NB4 (cell line): ENCODE results near the gene EML4.
"Not testable (repeated sequence)": the region's sequence is repeated elsewhere in the genome, so short reads cannot be mapped to it uniquely, and the experiment has no call there.

Experiments
- DNase-seq: peaks from one replicate; pipeline ENCODE4 v3.0.0; 2010; ENCODE audit warnings: low read depth
- H3K4me3 ChIP-seq: one replicate; pipeline ENCODE4 v1.5.1; 2011; ENCODE audit warnings: mild to moderate bottlenecking, low read depth, low read length, moderate library complexity
- MYC ChIP-seq: IDR thresholded peaks from 2 replicates; pipeline ENCODE4 v1.6.1; 2011; ENCODE audit warnings: low read depth, low read length
- POLR2A ChIP-seq: IDR thresholded peaks from 2 replicates; pipeline ENCODE4 v1.6.1; 2011; ENCODE audit warnings: mild to moderate bottlenecking; ENCODE audit not compliant: insufficient read length; ENCODE audit errors: extremely low read depth
- TF ChIP-seq, protein P1 (sequence below): IDR thresholded peaks from one replicate; pipeline ENCODE4 v1.5.1; 2012; ENCODE audit warnings: low read depth, low read length
- TF ChIP-seq, protein P2 (sequence below): IDR thresholded peaks from 2 replicates; pipeline ENCODE4 v1.6.1; 2011; ENCODE audit warnings: low read depth, low read length

Gene EML4, protein sequence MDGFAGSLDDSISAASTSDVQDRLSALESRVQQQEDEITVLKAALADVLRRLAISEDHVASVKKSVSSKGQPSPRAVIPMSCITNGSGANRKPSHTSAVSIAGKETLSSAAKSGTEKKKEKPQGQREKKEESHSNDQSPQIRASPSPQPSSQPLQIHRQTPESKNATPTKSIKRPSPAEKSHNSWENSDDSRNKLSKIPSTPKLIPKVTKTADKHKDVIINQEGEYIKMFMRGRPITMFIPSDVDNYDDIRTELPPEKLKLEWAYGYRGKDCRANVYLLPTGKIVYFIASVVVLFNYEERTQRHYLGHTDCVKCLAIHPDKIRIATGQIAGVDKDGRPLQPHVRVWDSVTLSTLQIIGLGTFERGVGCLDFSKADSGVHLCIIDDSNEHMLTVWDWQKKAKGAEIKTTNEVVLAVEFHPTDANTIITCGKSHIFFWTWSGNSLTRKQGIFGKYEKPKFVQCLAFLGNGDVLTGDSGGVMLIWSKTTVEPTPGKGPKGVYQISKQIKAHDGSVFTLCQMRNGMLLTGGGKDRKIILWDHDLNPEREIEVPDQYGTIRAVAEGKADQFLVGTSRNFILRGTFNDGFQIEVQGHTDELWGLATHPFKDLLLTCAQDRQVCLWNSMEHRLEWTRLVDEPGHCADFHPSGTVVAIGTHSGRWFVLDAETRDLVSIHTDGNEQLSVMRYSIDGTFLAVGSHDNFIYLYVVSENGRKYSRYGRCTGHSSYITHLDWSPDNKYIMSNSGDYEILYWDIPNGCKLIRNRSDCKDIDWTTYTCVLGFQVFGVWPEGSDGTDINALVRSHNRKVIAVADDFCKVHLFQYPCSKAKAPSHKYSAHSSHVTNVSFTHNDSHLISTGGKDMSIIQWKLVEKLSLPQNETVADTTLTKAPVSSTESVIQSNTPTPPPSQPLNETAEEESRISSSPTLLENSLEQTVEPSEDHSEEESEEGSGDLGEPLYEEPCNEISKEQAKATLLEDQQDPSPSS

DNA sequence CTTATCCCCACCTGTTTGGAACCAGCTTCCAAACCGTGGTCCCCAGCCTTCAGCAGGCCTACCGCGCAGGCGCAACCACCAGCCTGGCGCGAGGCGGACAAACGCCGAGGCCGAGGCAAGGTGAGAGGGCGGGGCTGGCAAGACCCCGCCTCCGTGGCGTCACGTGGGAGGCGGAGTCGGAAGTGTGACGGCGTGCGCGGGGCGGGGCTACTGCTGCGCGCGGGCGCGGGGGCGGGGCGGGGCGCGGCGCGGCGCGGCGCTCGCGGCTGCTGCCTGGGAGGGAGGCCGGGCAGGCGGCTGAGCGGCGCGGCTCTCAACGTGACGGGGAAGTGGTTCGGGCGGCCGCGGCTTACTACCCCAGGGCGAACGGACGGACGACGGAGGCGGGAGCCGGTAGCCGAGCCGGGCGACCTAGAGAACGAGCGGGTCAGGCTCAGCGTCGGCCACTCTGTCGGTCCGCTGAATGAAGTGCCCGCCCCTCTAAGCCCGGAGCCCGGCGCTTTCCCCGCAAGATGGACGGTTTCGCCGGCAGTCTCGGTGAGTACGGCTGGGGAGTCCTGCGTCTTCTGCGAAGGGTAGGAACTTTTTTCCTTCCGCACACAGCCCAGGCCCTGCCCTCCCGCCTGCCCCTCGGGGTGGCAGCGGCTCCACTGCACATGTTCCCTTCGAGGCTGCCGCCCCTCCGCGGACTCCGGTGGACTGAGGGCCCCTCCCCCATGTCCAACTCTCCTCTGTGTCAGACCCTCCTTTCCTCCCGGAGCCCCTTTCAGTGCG, at the start of gene EML4:
Gene EML4 (plus strand): TSS at position 254 of the 774 bp plus-strand sequence. CDS start 259 bp downstream, at position 513.
- peak; percentile 87 for DNase-seq
- peak within 1 kb of the TSS; percentile 78 for H3K4me3 ChIP-seq
- TF ChIP-seq, protein P1, sequence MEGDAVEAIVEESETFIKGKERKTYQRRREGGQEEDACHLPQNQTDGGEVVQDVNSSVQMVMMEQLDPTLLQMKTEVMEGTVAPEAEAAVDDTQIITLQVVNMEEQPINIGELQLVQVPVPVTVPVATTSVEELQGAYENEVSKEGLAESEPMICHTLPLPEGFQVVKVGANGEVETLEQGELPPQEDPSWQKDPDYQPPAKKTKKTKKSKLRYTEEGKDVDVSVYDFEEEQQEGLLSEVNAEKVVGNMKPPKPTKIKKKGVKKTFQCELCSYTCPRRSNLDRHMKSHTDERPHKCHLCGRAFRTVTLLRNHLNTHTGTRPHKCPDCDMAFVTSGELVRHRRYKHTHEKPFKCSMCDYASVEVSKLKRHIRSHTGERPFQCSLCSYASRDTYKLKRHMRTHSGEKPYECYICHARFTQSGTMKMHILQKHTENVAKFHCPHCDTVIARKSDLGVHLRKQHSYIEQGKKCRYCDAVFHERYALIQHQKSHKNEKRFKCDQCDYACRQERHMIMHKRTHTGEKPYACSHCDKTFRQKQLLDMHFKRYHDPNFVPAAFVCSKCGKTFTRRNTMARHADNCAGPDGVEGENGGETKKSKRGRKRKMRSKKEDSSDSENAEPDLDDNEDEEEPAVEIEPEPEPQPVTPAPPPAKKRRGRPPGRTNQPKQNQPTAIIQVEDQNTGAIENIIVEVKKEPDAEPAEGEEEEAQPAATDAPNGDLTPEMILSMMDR = no peak
- TF ChIP-seq, protein P2, sequence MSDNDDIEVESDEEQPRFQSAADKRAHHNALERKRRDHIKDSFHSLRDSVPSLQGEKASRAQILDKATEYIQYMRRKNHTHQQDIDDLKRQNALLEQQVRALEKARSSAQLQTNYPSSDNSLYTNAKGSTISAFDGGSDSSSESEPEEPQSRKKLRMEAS = peak; percentile 90
- TF ChIP-seq POLR2A (peak; percentile 72), MYC (peak; percentile 48)

DNA sequence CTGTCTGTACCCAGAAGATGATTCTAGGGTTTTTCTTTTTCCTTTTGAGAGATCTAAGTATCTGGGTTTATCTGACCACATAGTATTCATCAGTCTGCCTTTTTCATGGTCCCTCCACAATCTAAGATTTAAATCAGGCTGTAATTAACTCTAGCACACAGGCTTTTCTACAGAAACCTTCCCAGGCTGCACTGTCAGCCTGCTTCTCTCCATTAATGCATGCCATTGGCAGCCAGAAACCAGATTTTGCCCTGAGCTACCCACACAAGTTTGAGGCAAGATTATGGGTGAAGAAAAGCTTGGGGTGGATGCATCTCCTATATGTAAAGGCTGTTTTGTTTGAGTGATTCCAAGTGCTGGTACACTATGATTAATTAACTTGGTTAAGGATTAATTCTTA, 45.7 kb upstream of the EML4 start:
- no peak for DNase-seq
- TF ChIP-seq, protein P1 = no peak
- TF ChIP-seq MYC = no peak
- no peak for TF ChIP-seq POLR2A
- TF ChIP-seq, protein P2 = no peak
- no peak overlapping the region for H3K4me3 ChIP-seq

DNA sequence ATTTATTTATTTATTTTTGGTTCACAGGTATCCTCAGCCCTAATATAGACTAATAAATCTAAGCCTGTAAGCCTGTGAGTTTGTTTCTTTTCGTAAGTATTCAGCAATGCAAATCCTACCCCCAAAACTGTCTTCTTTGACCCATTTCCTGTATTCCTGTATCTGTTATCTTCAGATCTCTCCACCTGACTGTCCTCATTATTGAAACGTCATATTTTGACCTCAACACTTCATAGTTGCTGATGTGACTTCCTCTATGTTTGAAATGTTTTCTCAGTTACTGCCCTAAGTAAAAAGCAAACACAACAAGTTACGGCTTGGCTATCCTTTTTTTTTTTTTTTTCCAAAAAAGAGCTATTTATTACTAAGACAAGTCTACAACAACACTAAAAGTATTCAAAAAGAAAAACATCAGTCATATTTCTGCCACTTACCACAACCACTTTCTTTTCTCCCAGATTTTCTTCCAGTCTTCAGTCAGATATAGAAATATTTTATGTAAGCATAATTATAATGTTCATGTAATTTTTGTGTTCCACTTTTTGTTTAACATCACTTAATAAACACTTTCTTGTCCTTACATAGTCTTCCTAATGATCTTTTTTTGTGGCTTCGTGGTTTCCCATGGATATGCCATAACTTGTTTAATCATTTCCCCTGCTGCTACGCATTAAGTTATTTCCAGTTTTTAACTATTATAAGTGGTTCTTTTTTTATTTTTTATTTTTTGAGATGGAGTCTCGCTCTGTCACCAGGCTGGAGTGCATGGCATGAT, 45.0 kb upstream of the EML4 start:
- no peak overlapping the region for H3K4me3 ChIP-seq
- DNase-seq = peak; percentile 35
- TF ChIP-seq, protein P1 = no peak
- TF ChIP-seq MYC = no peak
- TF ChIP-seq, protein P2 = no peak
- no peak for TF ChIP-seq POLR2A

DNA sequence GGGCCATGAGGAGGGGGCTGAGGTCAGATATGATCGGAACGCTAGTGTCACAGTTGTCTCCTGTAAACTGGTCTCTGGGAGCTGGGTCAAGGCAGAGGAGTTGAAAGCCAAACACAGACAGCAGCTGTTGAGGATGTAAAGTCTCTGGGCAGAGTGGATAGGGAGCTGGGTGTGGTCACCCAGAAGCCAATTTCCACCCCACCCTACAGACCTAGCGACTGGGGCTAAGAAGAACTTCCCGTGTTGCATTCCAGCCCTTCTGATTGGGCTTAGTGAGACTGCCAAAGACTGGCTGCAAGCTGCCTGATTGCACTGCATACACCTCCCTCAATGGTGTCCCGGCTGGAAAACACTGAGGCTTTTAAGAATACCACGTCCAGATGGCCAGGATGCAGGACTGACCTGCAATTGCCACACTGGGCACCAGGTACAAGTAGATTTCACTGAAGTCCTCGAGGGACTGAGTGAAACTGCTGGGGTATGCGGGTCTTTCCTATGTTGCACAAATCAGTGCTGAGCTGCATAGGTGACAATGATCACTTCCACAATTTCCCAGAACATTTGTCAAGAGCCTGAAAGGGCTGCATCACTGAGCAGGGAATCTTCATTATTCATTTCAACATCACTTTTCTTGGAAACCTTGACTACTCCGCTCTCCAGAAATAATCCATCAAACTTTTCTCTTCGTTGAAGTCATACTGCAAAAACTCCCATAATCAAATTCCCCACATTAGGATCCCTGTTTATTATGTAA, 43.1 kb upstream of the EML4 start:
- TF ChIP-seq POLR2A (no peak), MYC (no peak)
- TF ChIP-seq, protein P2 = no peak
- TF ChIP-seq, protein P1 = no peak
- no peak for DNase-seq
- H3K4me3 ChIP-seq = no peak overlapping the region

DNA sequence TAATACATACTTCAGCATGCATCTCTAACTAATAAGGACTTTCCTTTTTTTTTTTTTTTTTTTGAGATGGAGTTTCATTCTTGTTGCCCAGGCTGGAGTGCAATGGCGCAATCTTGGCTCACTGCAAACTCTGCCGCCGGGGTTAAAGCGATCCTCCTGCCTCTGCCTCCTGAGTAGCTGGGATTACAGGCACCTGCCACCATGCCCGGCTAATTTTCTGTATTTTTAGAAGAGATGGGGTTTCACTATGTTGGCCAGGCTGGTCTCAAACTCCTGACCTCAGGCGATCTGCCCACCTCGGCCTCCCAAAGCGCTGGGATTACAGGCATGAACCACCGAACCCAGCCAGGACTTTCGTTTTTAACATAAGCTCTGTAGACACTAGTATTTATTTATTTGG, 42.3 kb upstream of the EML4 start:
- not testable (repeated sequence) for DNase-seq, H3K4me3 ChIP-seq
